Mammary epithelial cell (primary cell): ENCODE measurements around the gene RNF214.

Experiments used
- EZH2 ChIP-seq: IDR thresholded peaks from 2 replicates; pipeline ENCODE4 v1.6.1; 2012; ENCODE audit warnings: low read length, inconsistent platforms, borderline replicate concordance
- TF ChIP-seq, protein P1 (sequence below), 2 donors: IDR thresholded peaks in 1 of 2; conservative IDR thresholded peaks in 1 of 2; 2 replicates each; pipeline ENCODE4 v1.5.1; 2011 to 2012; ENCODE audit warnings: inconsistent platforms in 2 of 2, low read length in 2 of 2, mild to moderate bottlenecking in 2 of 2, control low read depth in 1 of 2, low read depth in 1 of 2; ENCODE audit not compliant: insufficient read depth in 1 of 2; ENCODE audit errors: extremely low read depth in 1 of 2

GRCh38 chr11:117303646-117304315 is 71.3 kb downstream of the RNF214 start:
- no peak for TF ChIP-seq EZH2
- TF ChIP-seq, protein P1, sequence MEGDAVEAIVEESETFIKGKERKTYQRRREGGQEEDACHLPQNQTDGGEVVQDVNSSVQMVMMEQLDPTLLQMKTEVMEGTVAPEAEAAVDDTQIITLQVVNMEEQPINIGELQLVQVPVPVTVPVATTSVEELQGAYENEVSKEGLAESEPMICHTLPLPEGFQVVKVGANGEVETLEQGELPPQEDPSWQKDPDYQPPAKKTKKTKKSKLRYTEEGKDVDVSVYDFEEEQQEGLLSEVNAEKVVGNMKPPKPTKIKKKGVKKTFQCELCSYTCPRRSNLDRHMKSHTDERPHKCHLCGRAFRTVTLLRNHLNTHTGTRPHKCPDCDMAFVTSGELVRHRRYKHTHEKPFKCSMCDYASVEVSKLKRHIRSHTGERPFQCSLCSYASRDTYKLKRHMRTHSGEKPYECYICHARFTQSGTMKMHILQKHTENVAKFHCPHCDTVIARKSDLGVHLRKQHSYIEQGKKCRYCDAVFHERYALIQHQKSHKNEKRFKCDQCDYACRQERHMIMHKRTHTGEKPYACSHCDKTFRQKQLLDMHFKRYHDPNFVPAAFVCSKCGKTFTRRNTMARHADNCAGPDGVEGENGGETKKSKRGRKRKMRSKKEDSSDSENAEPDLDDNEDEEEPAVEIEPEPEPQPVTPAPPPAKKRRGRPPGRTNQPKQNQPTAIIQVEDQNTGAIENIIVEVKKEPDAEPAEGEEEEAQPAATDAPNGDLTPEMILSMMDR (conservative IDR thresholded peaks at IDR 0.05 in 1 of 2, IDR thresholded peaks at IDR 0.05 in 1 of 2; ENCODE audit: extremely low read depth in 1 of 2, insufficient read depth in 1 of 2, low read depth in 1 of 2, low read length in 2 of 2): no peak
